WTC11 (cell line): Measurements from ENCODE around the gene ZDHHC22.

Source experiments
- ATF2 ChIP-seq: sonication (generic); formaldehyde crosslinking; IDR thresholded peaks from 2 replicates; pipeline ENCODE4 v1.8.1; 2022; ENCODE audit warnings: low read depth, missing genetic modification reagents, borderline replicate concordance
- CTCF ChIP-seq: fragments of 200-600 bp; IDR thresholded peaks from 2 replicates; pipeline ENCODE4 v1.8.0; 2022; ENCODE audit warnings: antibody characterized with exemption
- ESRRA ChIP-seq: sonication (generic); formaldehyde crosslinking; IDR thresholded peaks from 2 replicates; pipeline ENCODE4 v1.8.1; 2022; ENCODE audit warnings: mild to moderate bottlenecking, missing genetic modification reagents, borderline replicate concordance
- FOXJ3 ChIP-seq: sonication (generic); formaldehyde crosslinking; IDR thresholded peaks from 2 replicates; pipeline ENCODE4 v1.9.0; 2021; ENCODE audit warnings: missing genetic modification reagents, mild to moderate bottlenecking, borderline replicate concordance
- KAT7 ChIP-seq: sonication (generic); formaldehyde crosslinking; IDR thresholded peaks from 2 replicates; pipeline ENCODE4 v1.8.1; 2023; ENCODE audit warnings: missing genetic modification reagents, mild to moderate bottlenecking, borderline replicate concordance
- MAX ChIP-seq: sonication (generic); formaldehyde crosslinking; IDR thresholded peaks from 2 replicates; pipeline ENCODE4 v1.8.0; 2022; ENCODE audit warnings: mild to moderate bottlenecking, missing genetic modification reagents
- NR2C2 ChIP-seq: sonication (generic); formaldehyde crosslinking; IDR thresholded peaks from 2 replicates; pipeline ENCODE4 v1.8.0; 2022; ENCODE audit warnings: mild to moderate bottlenecking, missing genetic modification reagents
- SMAD3 ChIP-seq: sonication (generic); formaldehyde crosslinking; IDR thresholded peaks from 2 replicates; pipeline ENCODE4 v1.8.0; 2022; ENCODE audit warnings: missing genetic modification reagents, mild to moderate bottlenecking, borderline replicate concordance
- SP1 ChIP-seq: sonication (generic); formaldehyde crosslinking; conservative IDR thresholded peaks from 2 replicates; pipeline ENCODE4 v1.8.1; 2022; ENCODE audit warnings: missing genetic modification reagents
- TCF7 ChIP-seq: sonication (generic); formaldehyde crosslinking; IDR thresholded peaks from 2 replicates; pipeline ENCODE4 v1.8.0; 2022; ENCODE audit warnings: mild to moderate bottlenecking, low read depth, missing genetic modification reagents, moderate library complexity
- ZNF219 ChIP-seq: sonication (generic); formaldehyde crosslinking; IDR thresholded peaks from 2 replicates; pipeline ENCODE4 v1.8.0; 2023; ENCODE audit warnings: missing genetic modification reagents, mild to moderate bottlenecking, borderline replicate concordance
- TF ChIP-seq, protein P1 (sequence below): sonication (generic); formaldehyde crosslinking; IDR thresholded peaks from 2 replicates; pipeline ENCODE4 v1.8.1; 2023; ENCODE audit warnings: mild to moderate bottlenecking, missing genetic modification reagents

DNA sequence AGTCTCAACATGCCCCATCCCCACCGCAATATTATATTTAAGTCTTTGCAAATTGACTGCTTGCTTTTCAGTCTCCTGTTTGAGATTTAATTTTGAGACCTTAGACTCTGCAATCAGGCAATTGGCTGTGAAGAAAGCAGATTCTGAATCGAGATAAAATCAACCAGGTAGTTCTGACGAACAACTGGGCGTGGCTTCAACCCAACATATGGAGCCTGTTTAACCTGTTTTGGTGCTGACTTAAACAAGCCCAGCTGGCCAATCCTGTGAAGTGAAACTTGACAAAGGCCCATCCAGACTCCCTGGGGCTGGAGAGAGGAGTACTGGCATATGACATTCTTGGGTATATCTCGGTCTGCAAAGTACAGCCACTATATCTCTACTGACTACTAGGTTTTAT, 53.4 kb downstream of the ZDHHC22 start:
- TF ChIP-seq FOXJ3 (CRISPR knock-in tag) (no peak), CTCF (no peak), SMAD3 (no peak), ZNF219 (CRISPR knock-in tag) (no peak), TCF7 (CRISPR knock-in tag) (no peak), ATF2 (CRISPR knock-in tag) (no peak), KAT7 (CRISPR knock-in tag) (no peak), ESRRA (no peak), SP1 (no peak), NR2C2 (CRISPR knock-in tag) (no peak), MAX (CRISPR knock-in tag) (peak; percentile 30; the same call in 1 of the 2 replicates)
- TF ChIP-seq, protein P1, sequence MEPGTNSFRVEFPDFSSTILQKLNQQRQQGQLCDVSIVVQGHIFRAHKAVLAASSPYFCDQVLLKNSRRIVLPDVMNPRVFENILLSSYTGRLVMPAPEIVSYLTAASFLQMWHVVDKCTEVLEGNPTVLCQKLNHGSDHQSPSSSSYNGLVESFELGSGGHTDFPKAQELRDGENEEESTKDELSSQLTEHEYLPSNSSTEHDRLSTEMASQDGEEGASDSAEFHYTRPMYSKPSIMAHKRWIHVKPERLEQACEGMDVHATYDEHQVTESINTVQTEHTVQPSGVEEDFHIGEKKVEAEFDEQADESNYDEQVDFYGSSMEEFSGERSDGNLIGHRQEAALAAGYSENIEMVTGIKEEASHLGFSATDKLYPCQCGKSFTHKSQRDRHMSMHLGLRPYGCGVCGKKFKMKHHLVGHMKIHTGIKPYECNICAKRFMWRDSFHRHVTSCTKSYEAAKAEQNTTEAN (CRISPR knock-in tag) = no peak
